NCI-H1930 (cell line): Measurements from ENCODE around the gene TNS4.

Experiments used
- DNase-seq, 2 experiments: peaks; one replicate each; lab custom pipeline; 2025; lab: John Stamatoyannopoulos, UW

Gene TNS4

DNA sequence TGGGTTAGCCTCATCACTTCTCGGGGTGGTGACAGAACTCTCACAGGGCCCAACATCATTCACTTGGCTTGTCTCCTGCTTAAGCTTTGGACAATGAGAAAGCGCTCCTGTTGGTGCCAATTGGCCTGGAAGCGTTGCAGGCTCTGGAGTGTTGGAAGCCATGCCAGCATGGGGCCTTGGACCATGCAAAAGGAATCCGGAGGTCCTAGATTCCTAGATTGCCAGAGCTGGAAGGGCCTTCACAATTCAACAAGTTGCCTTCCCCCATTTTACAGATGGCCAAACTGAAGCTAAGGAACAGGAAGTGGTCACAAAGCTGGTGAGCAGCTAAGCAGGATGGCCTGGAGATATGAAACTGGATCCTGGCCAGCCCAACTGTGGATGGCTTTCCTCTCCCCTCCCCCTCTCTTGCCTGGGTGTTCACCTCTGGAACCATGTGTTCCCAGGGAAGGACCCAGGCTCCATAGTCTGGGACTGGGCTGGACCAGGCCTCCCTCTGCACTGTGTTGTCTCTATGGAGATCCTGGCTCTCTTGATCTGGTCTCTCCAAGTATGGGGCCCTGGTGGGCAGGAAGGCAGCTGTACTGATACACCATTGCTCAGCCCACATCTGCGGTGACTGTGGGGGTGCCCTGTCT, 64.2 kb downstream of the TNS4 start:
- no peak for DNase-seq

- DNase-seq, result no peak
Measured at GRCh38 chr17:40436636-40437035, 64.8 kb downstream of the TNS4 start.

GRCh38 chr17:40433551-40434415, 67.6 kb downstream of the TNS4 start:
- DNase-seq, result no peak

DNA sequence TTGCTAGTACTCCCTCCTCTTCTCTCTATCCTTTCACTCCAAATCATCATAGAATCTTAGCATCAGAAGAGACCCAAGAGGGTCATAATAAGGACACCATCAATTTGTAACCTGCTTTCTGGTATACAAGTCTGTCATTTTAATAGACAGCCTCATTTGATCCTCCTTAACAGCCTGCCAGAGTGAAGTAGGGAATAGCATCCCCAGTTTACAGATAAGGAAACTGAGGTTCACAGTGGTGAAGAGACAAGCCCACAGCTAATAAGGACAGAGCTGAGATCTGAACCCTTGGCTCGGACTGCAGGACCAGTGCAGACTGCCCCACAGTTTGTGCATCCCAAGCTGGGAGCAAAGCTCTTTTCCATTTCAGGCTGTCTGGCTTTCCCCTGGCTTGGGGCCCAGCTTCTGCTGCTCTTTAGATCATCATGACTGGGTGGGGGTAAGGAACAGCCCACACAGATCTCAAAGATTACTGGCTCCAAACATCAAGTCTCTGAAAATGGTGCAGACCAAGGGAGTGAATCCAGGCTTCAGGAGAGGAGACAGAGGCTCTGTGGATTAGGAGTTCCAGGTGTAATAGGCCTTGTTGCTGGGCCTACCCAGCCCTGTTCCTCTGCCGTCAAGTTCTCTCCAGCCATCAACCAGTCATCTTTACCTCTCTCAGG, 68.4 kb downstream of the TNS4 start:
- no peak for DNase-seq

DNA sequence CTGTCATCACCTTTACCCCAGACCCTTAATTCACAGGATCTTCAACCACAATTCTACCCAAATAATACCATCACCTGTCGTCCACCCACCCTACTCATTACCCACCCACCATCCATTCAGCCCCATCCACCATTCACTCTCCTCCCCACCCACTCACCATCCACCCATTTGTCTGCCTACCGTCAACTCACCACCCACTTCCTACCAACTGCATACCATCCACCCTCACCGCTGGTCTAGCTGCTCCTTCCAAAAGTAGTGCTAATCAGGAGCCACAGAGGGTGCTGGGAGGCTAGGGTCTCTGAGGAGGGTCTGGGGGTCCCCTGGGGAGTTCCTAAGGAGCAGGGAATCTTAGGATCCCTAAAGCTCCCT, 70.2 kb downstream of the TNS4 start:
- no peak for DNase-seq

DNA sequence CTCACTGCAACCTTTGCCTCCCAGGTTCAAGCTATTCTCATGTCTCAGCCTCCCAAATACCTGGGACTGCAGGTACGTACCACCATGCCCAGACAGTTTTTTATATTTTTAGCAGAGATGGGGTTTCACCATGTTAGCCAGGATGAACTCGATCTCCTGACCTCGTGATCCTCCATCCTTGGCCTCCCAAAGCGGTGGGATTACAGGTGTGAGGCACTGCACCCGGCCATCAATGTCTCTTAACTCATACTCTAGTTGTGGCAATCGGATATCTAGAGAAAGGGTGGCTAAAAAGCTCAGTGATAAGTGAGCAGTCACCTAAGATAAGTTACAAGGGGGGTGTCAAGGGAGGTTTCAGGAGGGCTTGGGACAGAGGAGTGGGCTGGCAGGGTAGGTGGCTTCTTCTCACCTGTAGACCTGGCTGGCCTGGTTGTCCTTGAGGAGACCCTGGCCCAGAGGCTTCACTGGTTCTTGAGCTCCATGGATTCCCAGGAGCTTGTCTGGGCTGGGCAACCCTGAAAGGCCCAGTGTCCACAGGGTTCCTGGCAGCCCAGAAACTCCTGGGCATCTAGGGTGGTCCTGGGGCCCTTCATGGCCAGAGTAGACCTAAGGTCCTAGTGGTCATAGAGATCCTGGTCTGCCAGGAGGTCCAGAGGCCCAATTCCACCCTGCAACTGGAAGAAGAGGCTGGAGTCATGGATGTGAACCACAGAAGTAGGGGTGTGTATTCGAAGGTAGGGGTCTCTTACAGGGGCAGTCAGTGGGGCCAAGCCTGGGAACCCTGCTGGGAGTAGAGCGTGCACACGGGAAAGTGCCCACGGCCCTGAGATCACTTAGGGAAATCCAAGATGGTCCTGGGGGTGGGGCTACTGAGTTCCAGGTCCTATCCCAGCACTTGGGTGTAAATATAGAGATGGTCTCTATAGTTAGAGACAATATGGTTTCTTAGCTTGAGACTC, 70.9 kb downstream of the TNS4 start:
- DNase-seq, result no peak

- DNase-seq, result no peak
Measured at GRCh38 chr17:40427002-40427491, 74.4 kb downstream of the TNS4 start.
